Stimulated activated effector memory CD8-positive, alpha-beta T cell treated with anti-CD3 and anti-CD28 coated beads, Interleukin-12 subunit alpha, Interleukin-12 subunit beta, amount 100 ng/mL, for 72 hours (primary cell): ENCODE data around the gene NANOS2.

Source experiments
- ATAC-seq: fragments of 150-1000 bp; cut with Tn5 transposase; 2 replicates; pipeline ENCODE4 v1.10.0; 2021
- DNase-seq, 2 donors: peaks; one replicate each; pipeline ENCODE4 v3.0.0; 2021 to 2022; ENCODE audit warnings: low spot score in 2 of 2
- H3K27ac Mint-ChIP-seq: one replicate; pipeline ENCODE4 v1.8.0; 2022; ENCODE audit warnings: mild to moderate bottlenecking, mixed read lengths
- H3K36me3 Mint-ChIP-seq: one replicate; pipeline ENCODE4 v1.8.0; 2022; ENCODE audit warnings: mild to moderate bottlenecking, mixed read lengths
- H3K4me1 Mint-ChIP-seq: one replicate; pipeline ENCODE4 v1.8.0; 2022; ENCODE audit warnings: mixed read lengths
- H3K4me3 Mint-ChIP-seq: one replicate; pipeline ENCODE4 v1.8.0; 2022; ENCODE audit warnings: mild to moderate bottlenecking, mixed read lengths
- H3K9me3 Mint-ChIP-seq: one replicate; pipeline ENCODE4 v1.8.0; 2022; ENCODE audit warnings: mixed read lengths

Gene NANOS2

DNA sequence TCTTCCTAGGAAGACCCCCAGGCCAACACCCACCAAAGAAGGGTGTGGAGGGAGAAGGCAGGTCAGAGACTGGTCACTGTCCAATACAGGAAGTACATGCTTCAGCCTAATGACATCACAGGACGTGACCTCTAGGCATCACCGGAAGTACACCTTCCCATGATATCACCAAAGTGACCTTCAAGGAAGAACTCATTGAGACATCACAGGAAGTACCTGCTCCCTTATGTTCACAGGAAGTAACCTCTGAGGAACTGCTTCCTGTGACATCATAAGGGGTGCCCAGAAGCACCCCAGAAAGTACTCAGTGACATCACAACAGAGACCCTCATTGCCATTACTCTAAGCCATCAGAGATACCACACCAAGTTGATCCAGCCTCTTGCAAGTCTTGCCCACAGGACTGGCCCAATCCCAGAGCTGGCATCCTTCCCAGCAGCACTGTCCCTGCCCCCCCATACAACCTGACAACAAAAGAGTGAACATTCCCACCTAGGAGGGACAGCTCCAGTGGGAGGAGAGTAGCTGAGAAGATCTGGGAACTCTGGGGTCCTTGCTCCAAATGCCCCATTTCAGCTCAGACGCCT is 24.2 kb upstream of the NANOS2 start:
- Mint-ChIP-seq H3K4me3 (no peak overlapping the region), H3K4me1 (no peaks in the 10 kb centered on the region), H3K27ac (no peak overlapping the region), H3K36me3 (no peaks in the 10 kb centered on the region), H3K9me3 (no peaks in the 10 kb centered on the region)
- DNase-seq, result no peak
- no peak for ATAC-seq

DNA sequence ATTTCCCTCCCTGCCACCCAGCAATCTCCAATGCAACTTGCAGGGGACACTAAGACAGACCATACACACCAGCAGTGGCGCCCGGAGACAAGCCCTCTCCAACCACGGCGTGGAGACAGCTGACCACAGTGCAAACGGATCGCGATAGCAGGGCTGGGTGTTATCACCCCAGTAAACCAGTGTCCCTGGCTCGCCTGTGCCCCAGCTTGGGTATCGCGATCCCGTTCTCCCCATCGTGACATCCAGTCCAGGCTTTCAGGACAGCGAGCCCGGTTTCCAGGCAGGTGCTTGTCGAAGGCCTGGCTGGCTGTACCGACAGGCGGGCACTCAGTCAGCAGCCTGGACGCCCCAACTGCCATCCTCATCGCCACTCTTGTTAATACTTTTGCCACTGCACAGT is 20.7 kb upstream of the NANOS2 start:
- Mint-ChIP-seq H3K4me1 (no peaks in the 10 kb centered on the region), H3K4me3 (no peak overlapping the region), H3K27ac (no peak overlapping the region), H3K9me3 (no peaks in the 10 kb centered on the region), H3K36me3 (no peaks in the 10 kb centered on the region)
- ATAC-seq (no peak), DNase-seq (no peak)

DNA sequence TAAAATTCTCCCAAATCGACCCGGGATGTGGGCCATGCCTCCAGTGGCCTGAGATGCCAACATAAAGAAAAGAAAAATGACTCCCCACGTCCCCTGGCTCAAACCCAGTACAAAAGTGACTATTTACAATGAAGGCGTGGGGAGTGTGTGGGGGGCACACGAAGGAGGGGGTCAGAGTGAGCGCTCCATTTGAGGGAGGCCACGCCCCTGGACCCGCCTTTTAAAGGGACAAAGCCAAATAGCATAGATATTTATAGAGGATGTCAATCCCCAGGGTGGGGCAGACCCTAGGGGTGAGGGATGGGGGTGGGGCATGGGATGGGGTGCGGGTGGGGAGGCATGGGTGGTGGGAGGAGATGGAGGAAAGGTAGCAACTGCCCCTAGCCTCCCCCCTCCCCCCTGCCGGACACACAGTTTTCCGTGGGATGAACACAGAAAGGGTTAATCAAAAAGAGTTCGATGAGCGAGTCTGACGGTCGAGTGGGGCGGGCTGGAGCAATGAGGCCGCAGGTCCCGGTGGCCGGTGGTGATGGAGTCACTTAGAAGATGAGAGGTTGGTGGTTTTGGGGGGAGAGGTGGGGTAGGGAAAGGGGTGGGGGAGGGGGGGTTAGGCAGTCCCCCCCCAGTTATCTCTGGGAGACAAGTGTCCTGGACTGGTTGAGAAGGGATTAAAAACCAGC is 20.1 kb upstream of the NANOS2 start:
- Mint-ChIP-seq H3K4me3 (no peak overlapping the region), H3K9me3 (no peaks in the 10 kb centered on the region), H3K27ac (no peak overlapping the region), H3K36me3 (no peaks in the 10 kb centered on the region), H3K4me1 (no peaks in the 10 kb centered on the region)
- DNase-seq (no peak), ATAC-seq (no peak)

DNA sequence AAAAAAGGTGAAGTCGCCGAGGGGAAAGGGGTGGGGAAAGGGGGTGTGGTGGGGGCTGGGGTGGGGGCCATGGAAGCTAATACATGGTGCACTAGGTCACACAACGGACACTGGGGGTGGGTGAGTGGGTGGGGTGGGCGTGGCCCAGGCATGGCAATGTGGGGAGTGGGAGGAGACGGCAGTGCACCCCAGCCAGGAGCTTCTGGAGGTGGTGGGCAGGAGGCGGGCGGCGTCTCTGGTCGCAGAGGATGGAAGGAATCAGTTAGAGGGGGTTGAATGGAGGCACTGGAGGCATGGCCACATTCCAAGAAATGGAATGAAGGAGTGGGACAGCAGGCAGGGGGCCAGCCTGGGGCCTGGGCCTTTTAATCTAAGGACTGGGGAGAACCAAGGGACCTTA is 19.2 kb upstream of the NANOS2 start:
- ATAC-seq, result no peak
- H3K27ac Mint-ChIP-seq, result no peak overlapping the region
- no peaks in the 10 kb centered on the region for H3K36me3 Mint-ChIP-seq
- DNase-seq, result no peak
- H3K4me1 Mint-ChIP-seq, result no peaks in the 10 kb centered on the region
- no peak overlapping the region for H3K4me3 Mint-ChIP-seq
- H3K9me3 Mint-ChIP-seq, result no peaks in the 10 kb centered on the region

DNA sequence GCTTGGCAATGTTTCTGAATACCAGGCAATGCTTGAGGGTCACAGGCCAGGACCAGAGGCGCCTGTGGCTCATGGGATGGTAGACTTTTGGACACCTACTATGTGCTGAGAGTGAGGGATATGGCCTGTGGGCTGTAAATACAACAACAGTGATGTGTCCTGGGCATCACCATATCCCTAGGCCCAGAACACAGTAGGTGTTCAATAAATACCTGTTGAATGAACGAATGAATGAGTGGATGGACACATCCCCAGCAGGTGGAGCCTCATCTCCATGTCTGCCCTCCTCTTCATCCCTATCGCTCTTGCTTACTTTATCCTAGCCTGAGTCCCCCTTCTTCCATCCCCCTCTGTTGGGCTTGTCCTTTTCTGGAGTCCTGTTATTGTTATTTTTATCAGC is 16.5 kb upstream of the NANOS2 start:
- H3K36me3 Mint-ChIP-seq, result peaks cover 7% of the 10 kb centered on the region
- H3K4me3 Mint-ChIP-seq, result no peak overlapping the region
- H3K27ac Mint-ChIP-seq, result no peak overlapping the region

DNA sequence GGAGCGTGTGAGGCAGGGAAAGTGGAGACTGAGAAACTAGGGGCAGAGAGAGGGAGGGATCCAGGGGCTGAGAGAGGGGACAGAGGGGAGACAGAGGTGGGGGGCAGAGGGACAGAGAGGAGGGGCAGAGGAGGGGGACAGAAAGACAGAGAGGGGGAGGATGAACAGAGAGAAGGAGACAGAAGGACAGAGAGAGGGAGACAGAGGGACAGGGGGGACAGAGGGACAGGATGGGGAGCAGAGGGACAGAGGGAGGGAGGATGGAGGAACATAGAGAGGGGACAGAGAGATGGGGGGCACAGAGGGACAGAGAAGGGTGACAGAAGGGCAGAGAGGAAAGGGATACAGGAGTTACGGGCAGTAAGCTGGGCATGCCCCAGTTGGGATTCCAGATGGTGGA is 14.7 kb upstream of the NANOS2 start:
- DNase-seq, result no peak
- H3K4me1 Mint-ChIP-seq, result peaks cover 17% of the 10 kb centered on the region
- H3K4me3 Mint-ChIP-seq, result no peak overlapping the region
- H3K36me3 Mint-ChIP-seq, result peaks cover 7% of the 10 kb centered on the region
- no peaks in the 10 kb centered on the region for H3K9me3 Mint-ChIP-seq
- H3K27ac Mint-ChIP-seq, result no peak overlapping the region
- no peak for ATAC-seq

More for the DNA sequence above, 16.5 kb upstream of the NANOS2 start:
- Mint-ChIP-seq H3K4me1 (peaks cover 17% of the 10 kb centered on the region), H3K9me3 (no peaks in the 10 kb centered on the region)
- no peak for DNase-seq
- no peak for ATAC-seq

DNA sequence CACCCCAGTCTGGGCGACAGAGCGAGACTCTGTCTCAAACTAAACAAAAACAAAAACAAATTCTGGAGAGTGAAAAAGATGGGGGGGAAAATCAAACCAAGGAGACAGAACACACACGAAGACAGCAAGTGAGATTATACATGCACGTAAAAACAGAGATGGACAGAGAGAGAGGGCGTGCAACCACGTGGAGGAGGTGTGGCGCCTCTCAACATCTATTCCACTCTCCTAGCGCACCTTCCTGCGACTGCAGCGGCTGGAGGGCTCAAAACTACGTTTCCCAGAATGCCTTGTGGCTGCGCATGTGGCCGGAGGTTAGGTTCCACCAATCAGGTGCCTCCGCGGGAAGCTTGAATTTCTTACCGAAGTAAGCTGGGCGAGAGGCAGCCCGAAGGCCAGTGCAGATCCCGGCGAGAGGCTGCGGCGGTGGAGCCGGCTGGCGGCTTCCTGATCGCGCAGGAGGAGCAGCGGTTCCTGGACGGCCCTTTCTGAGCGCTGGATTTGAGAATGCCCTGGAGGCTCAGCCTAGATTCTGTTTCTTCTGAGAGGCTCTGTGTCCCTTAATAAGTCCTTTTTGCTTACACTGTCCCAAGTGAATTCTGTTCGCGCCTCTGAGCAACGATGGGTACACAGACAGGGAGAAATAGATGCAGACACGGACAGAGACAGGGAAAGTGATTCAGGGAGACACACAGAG is 13.1 kb upstream of the NANOS2 start:
- no peaks in the 10 kb centered on the region for H3K9me3 Mint-ChIP-seq
- peaks cover 17% of the 10 kb centered on the region for H3K4me1 Mint-ChIP-seq
- H3K4me3 Mint-ChIP-seq, result peak overlapping the region; percentile 61
- DNase-seq (peak; percentile 73 to 93), ATAC-seq (peak; percentile 95)
- peak overlapping the region; percentile 71 for H3K27ac Mint-ChIP-seq
- H3K36me3 Mint-ChIP-seq, result peaks cover 7% of the 10 kb centered on the region

DNA sequence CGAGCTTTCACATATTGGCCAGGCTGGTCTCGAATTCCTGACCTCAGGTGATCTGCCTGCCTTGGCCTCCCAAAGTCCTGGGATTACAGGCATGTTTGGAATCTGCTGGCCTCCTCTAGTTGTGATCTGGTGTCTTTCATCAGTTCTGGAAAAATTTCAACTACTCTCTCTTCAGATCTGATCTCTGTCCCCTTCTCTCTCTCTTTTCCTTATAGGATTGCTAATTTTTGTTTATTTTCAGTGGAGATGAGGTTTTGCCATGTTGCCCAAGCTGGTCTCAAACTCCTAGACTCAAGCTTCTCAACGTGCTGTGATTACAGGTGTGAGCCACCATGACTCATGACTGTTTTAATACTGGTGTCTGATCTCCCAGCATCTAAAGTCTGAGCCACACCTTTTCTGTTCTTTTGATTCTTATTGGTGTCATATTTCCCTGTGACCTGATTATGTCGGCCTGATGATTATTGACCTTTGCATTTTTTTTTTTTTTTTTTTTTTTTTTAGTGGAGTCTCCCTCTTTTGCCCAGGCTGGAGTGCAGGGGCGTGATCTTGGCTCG is 10.4 kb upstream of the NANOS2 start:
- Mint-ChIP-seq H3K27ac (no peak overlapping the region), H3K36me3 (peaks cover 7% of the 10 kb centered on the region), H3K9me3 (no peaks in the 10 kb centered on the region), H3K4me3 (no peak overlapping the region), H3K4me1 (peaks cover 23% of the 10 kb centered on the region)
- DNase-seq (no peak), ATAC-seq (no peak)

DNA sequence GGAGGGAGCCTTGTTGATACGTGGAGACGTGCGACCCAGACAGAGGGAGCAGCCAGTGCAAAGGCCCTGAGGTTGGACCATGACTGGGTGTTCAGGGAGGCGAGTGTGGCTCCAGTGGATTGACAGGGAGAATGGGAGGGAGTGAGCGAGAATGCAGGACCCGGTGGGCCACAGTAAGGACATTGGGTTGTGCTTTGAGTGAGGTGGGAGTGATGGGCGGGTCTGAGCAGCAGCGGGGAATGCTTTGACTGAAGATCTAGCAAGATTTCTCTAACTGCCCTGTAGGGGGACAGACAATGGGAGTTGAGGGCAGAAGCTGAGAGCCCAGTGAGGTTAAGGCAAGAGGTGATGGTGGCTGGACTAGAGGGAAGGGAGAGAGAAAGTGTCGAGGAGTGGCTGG is 7.7 kb upstream of the NANOS2 start:
- DNase-seq, result peak in 1 of 2 donors; percentile 62
- Mint-ChIP-seq H3K9me3 (no peaks in the 10 kb centered on the region), H3K4me3 (no peak overlapping the region), H3K36me3 (peaks cover 7% of the 10 kb centered on the region), H3K4me1 (peaks cover 19% of the 10 kb centered on the region), H3K27ac (no peak overlapping the region)
- peak; percentile 19 for ATAC-seq

DNA sequence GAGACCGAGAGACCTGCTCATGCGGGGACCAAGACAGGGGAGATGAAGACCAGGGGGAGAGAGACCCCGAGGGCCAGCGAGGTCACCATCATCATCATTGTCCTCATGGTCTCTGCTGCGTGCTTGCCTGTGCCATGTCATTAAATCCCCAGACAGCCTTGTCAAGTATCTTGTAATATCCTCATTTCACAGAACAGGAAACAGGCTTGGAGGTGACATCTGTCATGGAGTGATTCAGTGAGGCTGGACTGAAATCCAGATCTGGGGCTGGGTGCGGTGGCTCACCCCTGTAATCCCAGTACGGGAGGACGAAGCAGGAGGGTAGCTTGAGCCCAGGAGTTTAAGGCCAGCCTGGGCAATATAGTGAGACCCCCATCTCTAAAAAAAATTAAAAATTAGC is 5.9 kb upstream of the NANOS2 start:
- no peak overlapping the region for H3K4me3 Mint-ChIP-seq
- H3K4me1 Mint-ChIP-seq, result peaks cover 19% of the 10 kb centered on the region
- peak; percentile 54 for ATAC-seq
- H3K27ac Mint-ChIP-seq, result no peak overlapping the region
- no peaks in the 10 kb centered on the region for H3K9me3 Mint-ChIP-seq
- DNase-seq, result no peak
- H3K36me3 Mint-ChIP-seq, result peaks cover 5% of the 10 kb centered on the region

DNA sequence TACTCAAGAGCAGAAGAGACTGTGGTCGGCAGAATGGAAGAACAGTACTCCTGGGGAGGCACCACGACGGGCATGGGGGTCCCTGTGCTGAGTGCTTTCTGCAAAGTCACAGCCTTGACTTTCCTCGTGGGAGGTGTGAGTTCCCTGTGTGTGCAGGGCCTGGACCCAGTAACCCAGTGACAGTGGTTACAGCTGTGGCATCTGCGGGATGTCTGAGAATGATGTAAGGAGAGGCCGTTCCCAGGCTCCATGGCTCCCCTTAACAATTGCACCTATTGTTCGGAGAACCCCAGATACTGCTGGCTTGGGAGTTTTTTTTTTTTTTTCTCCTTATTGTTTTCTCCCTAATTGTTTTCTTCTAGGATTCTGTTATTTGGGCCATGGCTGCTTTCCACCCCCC is 5.1 kb upstream of the NANOS2 start:
- DNase-seq (no peak), ATAC-seq (no peak)
- Mint-ChIP-seq H3K4me1 (peaks cover 19% of the 10 kb centered on the region), H3K9me3 (no peaks in the 10 kb centered on the region), H3K27ac (no peak overlapping the region), H3K4me3 (no peak overlapping the region), H3K36me3 (peaks cover 5% of the 10 kb centered on the region)

DNA sequence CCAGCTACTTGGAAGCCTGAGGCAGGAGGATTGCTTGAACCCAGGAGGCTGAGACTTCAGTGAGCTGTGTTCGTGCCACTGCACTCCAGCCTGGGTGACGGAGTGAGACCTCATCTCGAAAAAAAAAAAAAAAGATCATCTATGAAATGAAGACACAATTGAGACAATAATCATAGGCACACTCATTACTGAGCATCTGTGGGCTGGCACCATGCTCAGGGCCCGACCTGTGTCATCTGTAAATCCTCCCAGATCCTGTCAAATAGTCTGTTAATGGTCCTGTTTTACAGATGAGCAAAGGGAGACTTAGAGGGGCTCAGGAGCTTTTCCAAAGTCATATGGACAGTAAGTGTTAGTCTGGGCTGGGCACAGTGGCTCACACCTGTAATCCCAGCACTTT is 4.1 kb upstream of the NANOS2 start:
- Mint-ChIP-seq H3K4me1 (peaks cover 19% of the 10 kb centered on the region), H3K36me3 (peaks cover 5% of the 10 kb centered on the region), H3K4me3 (peak overlapping the region; percentile 16), H3K27ac (peak overlapping the region; percentile 37), H3K9me3 (no peaks in the 10 kb centered on the region)
- ATAC-seq (peak; percentile 72), DNase-seq (no peak)

DNA sequence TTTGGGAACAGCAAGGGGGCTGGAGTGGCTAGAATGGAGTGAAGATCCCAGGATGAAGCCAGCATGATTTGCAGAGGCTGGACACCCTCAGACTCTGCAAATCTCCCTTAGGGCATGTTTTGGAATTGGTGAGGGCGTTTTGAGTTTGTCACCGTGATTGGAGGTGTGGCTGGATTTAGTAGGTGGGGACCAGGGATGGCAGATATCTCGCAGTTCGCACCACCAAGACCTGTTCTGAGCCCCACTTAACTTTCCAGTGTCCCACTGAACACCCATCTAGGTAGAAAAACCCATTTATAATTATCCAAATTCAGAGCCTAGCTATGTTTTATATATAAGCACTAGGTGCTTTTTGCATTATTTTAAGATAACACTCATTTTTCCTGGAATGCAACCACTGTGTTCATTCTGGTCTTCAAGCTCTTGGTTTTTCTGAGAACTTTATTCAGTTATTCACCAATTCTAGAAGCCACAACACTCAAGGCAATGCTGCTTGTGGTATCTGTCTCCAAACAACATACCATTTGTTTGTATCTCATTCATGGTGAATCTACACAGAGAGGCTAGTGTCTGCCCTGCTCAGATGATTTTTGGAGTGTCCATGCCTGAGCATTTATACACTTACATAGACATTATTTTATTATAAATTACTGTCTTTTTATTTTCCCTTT is 3.0 kb upstream of the NANOS2 start:
- Mint-ChIP-seq H3K4me1 (peaks cover 19% of the 10 kb centered on the region), H3K4me3 (no peak overlapping the region), H3K27ac (peak overlapping the region; percentile 43), H3K36me3 (peaks cover 5% of the 10 kb centered on the region), H3K9me3 (no peaks in the 10 kb centered on the region)
- DNase-seq (no peak), ATAC-seq (peak; percentile 86)

DNA sequence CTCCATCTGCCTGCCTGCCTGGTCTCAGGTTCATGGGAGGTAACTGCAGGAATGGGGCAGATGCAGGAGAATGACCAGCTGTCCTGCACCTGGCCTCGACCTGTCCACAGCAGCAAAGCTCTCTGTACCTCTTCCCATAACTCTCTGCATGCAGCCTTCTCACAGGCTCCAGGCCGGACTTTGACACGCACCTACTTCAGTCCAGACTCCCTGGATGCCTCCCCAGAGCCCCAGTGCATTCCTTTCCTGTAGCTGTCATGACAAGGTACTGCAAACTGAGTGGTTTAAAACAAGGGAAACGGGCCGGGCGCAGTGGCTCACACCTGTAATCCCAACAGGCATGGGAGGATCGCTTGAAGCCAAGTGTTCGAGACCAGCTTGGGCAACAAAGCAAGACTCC is 3.3 kb downstream of the NANOS2 start:
- Mint-ChIP-seq H3K4me3 (no peak overlapping the region), H3K27ac (no peak overlapping the region), H3K9me3 (no peaks in the 10 kb centered on the region), H3K36me3 (no peaks in the 10 kb centered on the region), H3K4me1 (peaks cover 10% of the 10 kb centered on the region)
- no peak for ATAC-seq
- no peak for DNase-seq

DNA sequence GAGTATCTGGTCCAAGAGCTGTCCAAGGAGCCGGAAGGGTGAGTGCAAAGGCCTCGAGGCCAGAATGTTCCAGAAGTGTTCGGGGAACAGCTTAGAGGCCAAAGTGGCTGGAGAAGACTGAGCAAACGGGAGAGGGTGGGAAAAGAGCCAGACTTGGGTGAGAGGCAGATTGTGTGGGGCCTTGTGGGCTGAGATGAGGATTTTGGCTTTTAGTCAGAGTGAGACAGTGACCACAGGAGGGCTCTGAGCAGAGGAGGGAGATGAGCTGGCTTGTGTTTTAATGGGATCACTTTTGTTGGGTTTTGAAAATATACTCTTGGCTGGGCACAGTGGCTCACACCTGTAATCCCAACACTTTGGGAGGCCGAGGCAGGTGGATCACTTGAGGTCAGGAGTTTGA is 5.6 kb downstream of the NANOS2 start:
- ATAC-seq, result peak; percentile 85
- no peak for DNase-seq
- Mint-ChIP-seq H3K27ac (no peak overlapping the region), H3K4me1 (peaks cover 8% of the 10 kb centered on the region), H3K36me3 (no peaks in the 10 kb centered on the region), H3K4me3 (no peak overlapping the region), H3K9me3 (no peaks in the 10 kb centered on the region)
